ENCODE results near the gene DIP2C. TPM values are rescaled to one million over a fixed set of nuclear protein-coding genes. Genes with fewer than 3 reads are reported as not detected.

The DIP2C gene
- total RNA-seq, 3 donors from 2014 or later, result 8.0 to 72.0 (median 8.5) TPM

DNA sequence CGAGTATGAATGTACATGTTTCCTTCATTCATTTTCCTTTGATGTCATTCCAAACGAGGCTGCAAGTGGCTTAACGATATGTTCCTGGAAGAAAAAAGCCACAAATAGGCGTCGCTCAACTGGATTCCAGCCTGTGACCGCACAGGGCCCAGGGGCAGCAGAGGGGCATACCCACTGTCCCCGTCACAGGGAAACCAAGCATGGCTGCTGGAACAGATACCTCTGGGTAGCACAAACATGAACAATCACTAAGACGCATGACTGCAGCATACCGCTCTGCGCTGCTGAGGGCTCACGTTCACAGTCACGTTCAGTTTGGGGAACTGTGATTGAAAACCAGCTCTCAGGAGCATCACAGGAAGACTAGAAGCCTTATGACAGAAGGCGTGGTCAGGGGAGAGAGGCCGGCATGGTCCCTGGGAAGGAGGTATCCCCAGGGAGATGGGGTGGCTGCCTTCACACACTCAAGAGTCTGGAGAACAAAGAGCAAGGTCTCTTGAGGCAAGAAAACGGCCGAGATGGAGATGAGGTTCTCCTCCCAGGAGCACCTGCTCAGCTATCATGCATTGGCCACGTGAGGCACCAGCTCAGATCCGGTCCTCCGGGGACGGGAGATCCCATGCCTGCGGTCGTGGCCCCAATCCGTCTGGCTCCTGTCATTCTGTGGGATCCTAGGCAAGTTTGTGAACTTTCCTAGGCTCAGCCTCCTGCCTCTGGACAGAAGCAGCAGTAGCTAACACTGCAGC is 213.6 kb downstream of the DIP2C start:
- no peaks in the 10 kb centered on the region for H3K9me3 ChIP-seq
- H3K4me1 ChIP-seq (ENCODE audit: low read depth), result no peaks in the 10 kb centered on the region
- ATAC-seq (no peak), DNase-seq (no peak)
- H3K36me3 ChIP-seq (ENCODE audit: low read depth), result no peaks in the 10 kb centered on the region
- no peak overlapping the region for H3K4me3 ChIP-seq
- TF ChIP-seq, protein P1, sequence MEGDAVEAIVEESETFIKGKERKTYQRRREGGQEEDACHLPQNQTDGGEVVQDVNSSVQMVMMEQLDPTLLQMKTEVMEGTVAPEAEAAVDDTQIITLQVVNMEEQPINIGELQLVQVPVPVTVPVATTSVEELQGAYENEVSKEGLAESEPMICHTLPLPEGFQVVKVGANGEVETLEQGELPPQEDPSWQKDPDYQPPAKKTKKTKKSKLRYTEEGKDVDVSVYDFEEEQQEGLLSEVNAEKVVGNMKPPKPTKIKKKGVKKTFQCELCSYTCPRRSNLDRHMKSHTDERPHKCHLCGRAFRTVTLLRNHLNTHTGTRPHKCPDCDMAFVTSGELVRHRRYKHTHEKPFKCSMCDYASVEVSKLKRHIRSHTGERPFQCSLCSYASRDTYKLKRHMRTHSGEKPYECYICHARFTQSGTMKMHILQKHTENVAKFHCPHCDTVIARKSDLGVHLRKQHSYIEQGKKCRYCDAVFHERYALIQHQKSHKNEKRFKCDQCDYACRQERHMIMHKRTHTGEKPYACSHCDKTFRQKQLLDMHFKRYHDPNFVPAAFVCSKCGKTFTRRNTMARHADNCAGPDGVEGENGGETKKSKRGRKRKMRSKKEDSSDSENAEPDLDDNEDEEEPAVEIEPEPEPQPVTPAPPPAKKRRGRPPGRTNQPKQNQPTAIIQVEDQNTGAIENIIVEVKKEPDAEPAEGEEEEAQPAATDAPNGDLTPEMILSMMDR (IDR thresholded peaks at IDR 0.05), result no peak
- intact Hi-C loops (cut with DNase I, micrococcal nuclease), result no loop called here

DNA sequence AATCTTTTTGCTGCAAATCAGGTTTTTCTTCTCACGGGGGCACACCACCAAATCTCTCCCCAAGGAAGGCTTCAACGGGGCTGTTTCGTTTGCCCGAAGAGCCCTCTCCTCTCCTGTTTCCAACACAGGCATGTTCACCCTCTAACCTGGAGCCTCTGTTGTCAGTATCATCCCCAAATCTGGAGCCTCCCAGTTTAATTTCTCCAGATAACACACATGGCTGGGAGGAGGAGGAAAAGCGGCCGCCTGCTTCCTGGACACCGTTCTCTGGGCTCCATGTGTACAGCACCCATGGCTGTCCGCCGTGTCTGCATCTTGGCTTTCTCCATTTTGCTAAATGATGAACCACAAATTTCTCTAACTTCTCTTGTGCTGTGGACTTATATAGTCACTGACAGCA is 214.5 kb downstream of the DIP2C start:
- no peaks in the 10 kb centered on the region for H3K36me3 ChIP-seq (ENCODE audit: low read depth)
- intact Hi-C loops (cut with DNase I, micrococcal nuclease), result no loop called here
- H3K4me3 ChIP-seq, result no peak overlapping the region
- no peak for DNase-seq
- H3K4me1 ChIP-seq (ENCODE audit: low read depth), result no peaks in the 10 kb centered on the region
- TF ChIP-seq, protein P1 (IDR thresholded peaks at IDR 0.05), result no peak
- H3K9me3 ChIP-seq, result no peaks in the 10 kb centered on the region
- no peak for ATAC-seq

GRCh38 chr10:474406-474805 is 215.1 kb downstream of the DIP2C start:
- H3K4me1 ChIP-seq (ENCODE audit: low read depth), result no peaks in the 10 kb centered on the region
- no peaks in the 10 kb centered on the region for H3K36me3 ChIP-seq (ENCODE audit: low read depth)
- no peak overlapping the region for H3K4me3 ChIP-seq
- DNase-seq, result no peak
- no peaks in the 10 kb centered on the region for H3K9me3 ChIP-seq
- ATAC-seq, result no peak
- TF ChIP-seq, protein P1 (IDR thresholded peaks at IDR 0.05), result no peak
- intact Hi-C loops (cut with DNase I, micrococcal nuclease), result no loop called here

GRCh38 chr10:472241-472910 is 217.1 kb downstream of the DIP2C start:
- no peaks in the 10 kb centered on the region for H3K9me3 ChIP-seq
- H3K4me3 ChIP-seq, result no peak overlapping the region
- intact Hi-C loops (cut with DNase I, micrococcal nuclease), result no loop called here
- ATAC-seq (peak; percentile 40), DNase-seq (no peak)
- no peaks in the 10 kb centered on the region for H3K4me1 ChIP-seq (ENCODE audit: low read depth)
- H3K36me3 ChIP-seq (ENCODE audit: low read depth), result no peaks in the 10 kb centered on the region
- TF ChIP-seq, protein P1 (IDR thresholded peaks at IDR 0.05), result no peak

GRCh38 chr10:470339-471003 is 219.0 kb downstream of the DIP2C start:
- no peaks in the 10 kb centered on the region for H3K36me3 ChIP-seq (ENCODE audit: low read depth)
- TF ChIP-seq, protein P1 (IDR thresholded peaks at IDR 0.05), result no peak
- H3K4me3 ChIP-seq, result no peak overlapping the region
- H3K4me1 ChIP-seq (ENCODE audit: low read depth), result no peaks in the 10 kb centered on the region
- no peaks in the 10 kb centered on the region for H3K9me3 ChIP-seq
- intact Hi-C loops (cut with DNase I, micrococcal nuclease), result no loop called here
- no peak for DNase-seq
- peak; percentile 56 for ATAC-seq

All from mucosa of descending colon (tissue), 3 donors.